HG03097 (cell line): ENCODE results near the gene DDIT3.

Source experiments
- ATAC-seq: cut with Tn5 transposase; IDR thresholded peaks from one replicate; pipeline ENCODE4 v1.9.1; 2021; ENCODE audit not compliant: unreplicated experiment, low FRiP score

Gene DDIT3

DNA sequence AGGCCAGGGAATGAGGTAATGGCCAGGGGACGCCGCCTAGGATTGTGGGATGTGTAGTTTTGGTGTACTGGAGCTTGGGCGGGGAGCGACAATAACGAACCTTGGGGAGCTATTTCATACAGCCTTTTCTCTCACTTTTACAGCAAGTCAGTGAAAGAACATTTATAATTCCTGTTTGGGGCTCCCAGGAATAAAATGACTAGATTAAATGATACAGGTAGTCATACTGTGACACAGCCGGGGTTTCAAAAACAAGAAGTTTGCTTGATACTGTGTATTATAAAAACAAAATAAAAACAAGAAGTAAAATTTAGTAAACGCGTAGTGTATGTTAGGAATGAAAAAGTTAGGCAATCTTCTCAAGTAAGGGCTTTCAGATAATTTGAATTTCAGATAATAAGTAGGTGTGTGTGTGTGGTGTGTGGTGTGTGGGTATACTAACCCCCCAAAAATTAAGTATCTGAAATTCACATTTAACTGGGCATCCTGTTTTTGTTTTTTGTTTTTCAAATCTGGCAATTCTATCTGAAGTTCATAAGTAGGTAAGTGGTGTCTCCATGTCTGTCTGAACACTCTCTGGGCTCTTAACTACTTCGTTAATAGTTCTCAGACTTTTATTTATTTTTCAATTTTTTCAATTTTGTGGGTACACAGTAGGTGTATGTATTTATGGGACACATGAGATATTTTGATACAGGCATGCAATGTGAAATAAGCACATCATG, 27.1 kb upstream of the DDIT3 start:
- no peak for ATAC-seq

DNA sequence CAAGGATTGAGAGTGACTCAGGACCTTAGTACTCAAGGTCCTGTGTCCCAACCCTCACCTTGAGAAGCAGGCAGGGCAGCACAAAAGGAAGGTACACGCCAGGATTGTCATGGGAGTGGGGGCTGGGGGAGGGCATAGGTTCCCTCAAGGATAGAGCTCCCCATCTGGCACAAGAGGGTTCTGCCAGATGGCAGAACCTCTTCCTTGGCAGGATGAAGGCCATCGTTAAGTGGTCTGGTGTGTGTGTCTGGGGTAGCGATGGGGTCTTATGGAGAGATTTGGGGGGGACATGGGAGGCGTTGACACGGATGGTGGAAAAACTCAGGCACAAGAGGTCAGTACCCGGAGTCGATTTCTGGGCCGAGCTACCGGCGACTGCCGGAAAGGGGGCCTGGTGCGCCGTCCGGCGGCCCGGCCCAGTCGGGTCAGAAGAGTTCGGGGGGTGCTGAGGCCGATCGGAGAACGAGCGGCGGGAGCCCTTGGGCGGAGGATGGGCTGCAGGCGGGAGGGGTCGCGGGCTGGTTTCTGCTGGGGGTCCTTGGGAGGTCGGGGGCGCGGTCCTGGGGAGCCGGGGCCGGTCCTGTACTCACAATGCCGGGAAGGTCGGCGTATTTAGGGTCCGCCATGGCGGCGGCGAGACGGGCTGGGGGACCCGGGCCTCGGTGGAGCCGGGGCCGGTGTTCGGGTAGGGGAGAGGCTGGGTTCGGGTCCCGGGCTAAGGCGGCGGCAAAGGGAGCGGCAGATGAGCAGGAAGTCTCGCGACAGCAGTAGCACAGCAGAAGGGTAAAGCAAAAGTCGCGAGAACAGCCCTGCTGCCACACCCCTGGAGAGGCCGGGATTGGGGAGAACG, 26.3 kb upstream of the DDIT3 start, which contains the start of gene DCTN2:
TSS of gene DCTN2 (minus strand) at position 755 of the 850 bp plus-strand sequence. CDS start at position 626, 129 bp downstream.
- peak; percentile 95 for ATAC-seq

DNA sequence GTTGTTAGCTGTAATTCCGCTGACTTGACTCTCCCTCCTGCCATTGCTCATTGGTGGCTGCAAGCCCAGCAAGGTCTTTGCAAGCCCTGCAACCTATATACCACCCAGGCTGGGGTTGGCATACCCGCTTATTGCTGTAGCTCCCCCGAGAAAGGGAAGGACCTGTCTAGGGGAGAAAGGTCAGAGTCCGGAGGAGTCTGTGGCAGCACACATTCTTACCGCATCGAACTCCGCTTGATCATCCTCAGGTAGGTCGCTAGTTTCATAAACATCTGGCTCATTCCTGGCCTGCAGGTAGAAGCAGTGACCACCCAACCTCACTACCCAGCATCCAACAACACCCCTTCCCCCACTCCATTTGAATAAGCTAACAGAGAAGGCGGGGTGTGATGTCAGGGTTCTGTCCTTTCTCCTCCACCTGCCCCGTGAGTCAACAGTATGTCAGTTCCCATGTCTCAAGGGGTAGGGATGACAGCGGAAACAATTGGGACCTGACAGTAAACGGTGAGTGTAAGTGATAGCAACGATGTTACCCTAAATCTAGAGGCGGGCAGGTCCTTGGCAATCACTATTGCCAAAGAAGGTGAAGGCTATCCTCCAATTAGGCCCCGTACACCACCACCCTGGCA, 25.6 kb upstream of the DDIT3 start:
- no peak for ATAC-seq

DNA sequence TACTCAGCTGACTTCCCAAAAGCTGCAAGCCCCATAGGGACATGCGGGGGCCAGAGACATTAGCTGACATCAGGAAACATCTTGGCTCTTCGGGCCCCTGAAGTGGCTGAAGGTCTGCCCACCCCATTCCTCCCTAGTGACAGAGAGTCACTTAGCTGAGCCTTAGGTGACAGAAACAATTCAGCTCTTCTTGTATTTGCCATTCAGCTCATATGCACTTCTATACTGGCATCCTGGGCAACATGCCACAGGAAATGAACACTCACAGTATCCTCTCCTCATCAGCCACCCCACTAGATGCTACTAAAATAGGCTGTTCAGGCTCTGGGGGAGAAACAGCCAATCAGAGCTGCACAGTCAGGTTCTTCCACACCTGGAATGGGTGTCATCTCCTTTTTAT, 23.3 kb upstream of the DDIT3 start:
- no peak for ATAC-seq

DNA sequence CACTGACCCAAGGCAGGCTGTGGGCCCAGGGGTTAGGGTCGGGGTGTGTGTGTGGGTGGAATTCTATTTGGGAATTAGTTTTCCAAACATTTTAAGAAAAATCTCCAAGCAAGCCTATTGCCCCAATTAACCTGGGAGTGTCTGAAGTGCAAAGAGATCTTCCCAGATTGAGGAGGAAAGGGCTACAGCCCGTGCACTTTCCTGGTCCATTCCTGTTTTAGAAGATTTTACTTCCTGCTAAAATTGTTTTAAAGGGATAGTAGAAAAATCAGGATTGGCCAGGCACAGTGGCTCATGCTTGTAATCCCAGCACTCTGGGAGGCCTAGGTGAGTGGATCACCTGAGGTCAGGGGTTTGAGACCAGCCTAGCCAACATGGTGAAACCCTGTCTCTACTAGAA, 21.4 kb upstream of the DDIT3 start:
- ATAC-seq, result no peak

DNA sequence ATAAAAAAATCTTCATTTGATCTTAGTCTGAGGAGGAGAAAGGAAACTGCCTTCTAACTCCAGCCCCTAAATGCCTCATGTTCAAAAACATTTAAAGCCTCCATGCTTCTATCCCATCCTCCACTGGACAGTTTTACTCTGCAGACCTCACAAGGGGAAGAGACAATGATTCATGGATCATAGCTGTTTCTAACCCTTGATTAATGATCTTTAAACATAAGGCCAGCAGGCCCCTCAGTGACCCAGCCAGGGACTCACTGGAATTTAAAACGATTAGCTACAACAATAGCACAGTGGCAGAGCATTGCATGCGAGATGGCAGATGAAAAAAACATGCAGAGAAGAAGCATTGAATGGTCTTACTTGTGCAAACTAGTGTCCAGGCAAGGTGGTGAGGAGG, 20.7 kb upstream of the DDIT3 start:
- ATAC-seq, result no peak

DNA sequence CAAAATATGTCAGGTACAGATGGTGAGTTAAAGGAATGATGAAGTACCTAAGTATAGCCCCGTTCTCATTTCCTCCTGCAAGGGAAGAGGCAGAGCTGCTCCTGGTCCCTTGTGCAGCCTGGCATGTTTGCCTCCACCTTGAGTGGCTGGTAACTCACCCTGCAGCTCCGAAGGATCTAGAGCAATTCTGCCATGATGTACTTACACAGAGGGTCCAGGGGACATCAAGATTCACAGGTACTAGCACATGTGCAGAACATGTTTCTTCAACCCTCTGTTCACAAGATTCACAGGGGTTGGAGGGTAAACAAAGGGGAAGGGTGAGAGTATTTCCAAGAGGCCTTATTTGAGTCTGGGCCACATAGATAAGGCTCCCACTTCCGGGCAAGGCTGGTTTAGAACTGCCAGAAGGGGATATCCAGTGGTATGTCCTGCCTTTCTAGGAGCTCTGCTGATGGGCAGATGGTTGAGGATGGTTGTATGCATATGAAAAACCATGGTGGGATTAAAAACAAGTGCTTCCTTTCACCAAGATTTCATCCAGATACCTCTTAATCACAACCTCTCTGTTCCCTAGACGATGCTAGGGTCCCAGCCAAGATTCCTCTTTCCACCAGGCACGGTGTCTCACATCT, 18.9 kb upstream of the DDIT3 start:
- ATAC-seq, result no peak

DNA sequence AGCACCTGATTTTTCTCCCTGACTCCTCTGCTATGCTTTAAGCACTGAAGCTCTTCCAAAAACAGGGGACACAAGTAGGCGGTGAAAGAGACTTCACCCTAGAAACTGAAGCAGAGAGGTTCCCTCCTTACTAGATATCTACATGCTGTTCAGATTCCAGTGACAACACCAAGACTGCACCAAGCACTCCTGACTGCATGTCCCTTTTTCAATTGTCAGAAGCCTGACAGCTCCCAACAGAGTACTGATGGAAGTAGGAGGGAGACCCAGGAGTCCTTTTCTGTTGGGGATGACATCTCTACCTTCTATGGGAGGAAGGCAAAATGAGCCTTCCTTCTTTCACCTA, 16.3 kb upstream of the DDIT3 start:
- ATAC-seq, result no peak

DNA sequence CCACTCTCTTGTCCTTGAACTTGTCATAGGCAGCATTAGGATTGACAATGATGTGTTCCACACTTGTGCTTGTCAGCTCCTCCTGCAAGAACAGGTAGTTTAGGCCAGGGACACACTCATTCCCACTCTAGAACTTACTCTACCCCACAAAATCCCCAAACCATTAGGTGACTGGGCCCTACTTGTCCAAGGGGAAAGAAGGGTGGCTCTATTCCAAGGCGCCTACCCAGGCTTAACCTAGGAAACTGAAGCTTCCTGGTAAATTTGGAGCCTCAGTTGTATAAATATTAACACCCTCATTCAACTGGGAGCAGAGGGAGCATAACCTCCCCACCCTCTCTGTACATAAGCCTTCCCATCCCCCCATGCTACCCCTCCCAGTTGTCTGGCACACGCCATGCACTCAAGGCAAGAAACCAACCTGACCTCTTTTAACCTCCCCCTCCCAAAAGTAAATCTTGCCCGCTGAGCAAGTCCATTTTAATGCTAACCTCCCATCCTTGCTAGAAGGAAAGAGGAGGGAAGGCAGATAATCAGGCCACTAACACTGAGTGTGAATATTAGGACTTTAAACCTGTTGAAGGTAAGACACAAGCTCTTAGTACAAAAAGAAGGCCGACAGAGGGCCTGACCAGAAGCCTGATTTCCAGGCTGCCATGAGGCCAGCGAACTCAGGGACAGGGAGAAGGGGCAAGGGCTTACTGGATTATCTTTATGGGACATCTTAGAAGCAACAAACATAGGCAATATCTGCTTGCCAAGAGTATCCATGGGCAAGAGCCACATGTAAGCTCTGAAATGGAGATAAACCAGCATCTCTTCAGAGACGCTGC, 15.7 kb upstream of the DDIT3 start:
- no peak for ATAC-seq

DNA sequence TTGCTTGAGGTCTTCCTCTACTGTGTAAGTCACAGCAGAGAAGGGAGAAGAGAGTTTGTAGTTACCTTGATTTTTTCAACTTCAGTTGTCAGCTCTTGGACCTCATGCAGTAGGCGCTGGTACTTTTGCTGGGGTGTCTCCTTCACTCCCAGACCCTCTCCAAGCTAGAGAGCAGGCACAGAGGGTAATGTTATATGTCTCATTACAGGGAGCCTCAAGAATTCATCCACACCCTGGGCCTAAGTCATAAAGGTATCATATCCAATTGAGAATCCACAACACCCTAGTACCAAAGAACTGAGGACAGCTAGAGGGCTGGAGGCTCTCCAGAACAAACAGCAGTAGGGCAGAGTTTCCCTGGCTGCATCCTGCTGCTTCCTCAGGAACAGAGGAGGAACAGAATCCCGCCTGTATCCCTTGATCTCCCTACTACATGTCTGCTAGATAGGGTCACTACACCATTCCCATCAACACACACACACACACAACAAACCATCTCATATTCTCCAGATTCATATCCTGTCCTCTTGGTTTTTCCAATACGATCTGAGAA, 14.8 kb upstream of the DDIT3 start:
- ATAC-seq, result no peak

DNA sequence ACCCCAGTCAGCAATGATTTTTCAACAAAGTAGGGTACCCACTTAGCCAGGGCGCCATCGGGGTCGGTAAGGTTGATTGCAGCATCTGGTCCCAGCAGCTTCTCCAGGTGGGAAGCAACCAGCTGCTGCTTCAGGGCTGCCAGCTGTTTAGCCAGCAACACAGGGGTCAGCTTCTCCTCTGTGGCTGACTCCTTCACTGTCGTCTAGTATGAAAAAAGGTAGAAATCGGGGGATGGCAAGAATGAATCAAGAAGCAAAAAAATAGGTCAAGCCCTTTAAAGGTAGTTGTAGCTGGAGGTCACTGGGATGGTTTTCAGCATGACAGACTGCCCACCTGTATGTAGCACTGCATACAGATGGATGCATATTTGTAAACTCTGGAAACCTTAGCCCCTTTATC, 13.9 kb upstream of the DDIT3 start:
- no peak for ATAC-seq

DNA sequence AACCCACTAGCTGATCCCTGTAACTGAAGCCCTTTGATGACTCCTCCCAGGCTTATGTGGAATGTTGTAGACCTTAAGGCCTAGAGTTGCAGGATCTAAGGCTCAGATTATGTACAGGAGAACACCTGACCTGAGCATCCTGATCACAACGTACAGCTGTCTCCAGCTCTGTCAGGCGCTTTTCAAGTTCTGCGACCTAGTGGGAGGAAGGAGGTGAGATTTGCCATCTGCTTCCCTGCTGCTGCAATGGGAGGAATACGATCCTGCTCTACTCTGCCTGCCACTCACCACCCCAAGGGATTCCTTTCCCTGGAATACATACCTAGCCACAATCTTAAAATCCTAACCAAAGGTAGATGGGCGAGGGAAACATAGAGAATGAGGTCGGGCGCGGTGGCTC, 12.8 kb upstream of the DDIT3 start:
- no peak for ATAC-seq

DNA sequence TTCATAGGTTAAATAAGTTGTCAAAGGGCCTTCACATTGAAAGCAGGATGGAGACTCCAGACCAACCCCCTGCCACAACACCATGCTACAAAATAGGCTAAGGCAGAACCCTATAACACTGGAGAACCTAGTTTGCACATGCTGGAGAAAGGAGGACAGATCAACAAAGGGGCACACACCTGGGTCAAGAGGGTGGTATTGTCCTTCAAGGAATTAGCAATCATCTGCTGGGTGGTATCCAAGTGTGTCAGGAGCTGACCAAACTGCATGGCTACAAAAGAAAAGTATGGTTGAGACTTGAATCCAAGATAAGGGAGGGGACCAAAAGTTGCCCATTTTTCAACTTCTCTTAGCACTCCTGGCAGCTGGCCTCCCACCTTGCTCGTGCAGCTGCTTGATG, 11.5 kb upstream of the DDIT3 start:
- no peak for ATAC-seq

DNA sequence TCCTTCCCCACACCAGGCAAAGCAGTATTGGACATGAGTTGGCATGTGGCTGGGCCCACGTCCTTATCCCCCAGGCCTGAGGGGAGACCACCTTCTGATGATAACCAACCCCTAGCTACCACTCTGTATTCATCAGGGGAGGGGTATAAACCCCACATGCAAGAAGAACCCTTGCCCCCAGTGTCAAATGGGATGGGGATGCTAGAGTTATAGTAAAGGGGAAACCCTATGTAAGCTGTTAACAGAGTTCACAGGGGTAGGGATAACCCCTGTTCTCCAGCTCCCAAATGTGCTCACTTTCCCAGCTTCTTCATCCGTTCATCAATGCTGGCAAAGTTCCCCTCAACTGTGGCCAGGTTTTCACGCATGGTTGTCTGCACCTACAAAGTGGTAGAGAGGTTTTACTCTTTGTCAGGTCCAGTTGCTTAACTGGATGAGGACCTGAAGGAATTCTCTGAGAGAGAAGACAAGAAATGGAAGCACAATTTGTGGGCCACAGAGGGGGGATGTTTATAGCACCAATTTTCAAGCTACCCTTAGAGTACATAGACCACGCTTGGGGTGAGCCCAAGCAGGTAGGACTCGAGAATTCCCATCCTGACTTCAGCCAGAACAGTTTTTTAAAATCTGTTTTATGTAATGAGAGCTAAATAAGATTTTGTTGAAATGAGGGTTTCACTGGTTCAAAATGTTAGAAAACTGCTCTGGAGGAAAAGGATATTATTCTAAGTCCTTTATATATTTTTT, 10.3 kb upstream of the DDIT3 start:
- no peak for ATAC-seq

DNA sequence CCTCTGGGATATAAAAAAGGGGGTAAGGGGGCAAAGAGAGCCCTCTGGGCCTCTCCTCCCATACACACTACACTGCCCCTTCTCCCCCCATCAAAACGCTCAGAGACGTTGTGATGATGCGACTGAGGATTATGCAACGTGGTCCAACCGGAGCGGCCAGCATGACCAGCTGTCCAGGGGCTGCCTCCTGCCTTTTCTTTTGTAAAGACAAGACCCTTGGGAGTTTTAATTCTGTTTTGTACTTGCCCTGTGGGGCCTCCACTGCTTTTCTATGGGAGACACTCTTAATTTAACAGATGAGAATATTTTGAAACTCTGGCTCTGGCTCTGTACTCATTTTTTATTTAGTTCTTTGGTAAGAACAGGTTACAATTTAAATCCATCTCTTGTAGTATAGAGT, 9.5 kb upstream of the DDIT3 start:
- ATAC-seq, result no peak

DNA sequence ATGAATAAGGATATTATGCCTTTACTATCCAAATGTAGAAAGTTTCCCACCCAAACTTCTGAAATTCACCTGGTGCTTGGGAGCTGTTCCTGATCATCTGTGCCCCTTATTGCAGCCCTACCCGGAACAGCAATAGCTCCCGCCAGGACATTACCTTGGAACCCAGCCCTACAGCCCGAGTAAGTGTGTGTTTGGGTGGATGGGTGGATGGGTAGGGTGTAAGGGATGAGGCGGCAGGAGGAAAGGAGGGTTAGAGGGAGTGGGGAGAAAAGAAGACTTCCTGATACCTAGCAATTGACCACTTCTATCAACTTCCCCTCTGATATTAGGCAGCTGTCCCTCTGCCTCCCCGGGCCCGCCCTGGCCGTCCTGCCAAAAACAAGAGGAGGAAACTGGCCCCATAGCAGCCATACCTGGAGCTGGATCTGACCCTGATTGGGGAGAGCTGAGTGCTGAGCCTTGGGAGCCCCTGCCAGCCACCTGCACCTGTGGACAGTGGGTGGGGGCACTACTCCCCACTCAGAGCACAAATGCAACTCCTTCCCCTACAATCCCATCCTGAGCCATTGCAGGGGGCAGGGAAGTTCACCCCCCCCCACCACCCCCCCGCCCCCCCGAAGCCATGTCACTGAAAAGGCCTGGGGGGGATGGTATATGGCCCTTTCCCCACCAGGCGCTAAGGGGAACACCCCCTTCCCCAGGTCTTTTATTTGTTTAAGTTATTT, 8.7 kb upstream of the DDIT3 start:
- no peak for ATAC-seq

DNA sequence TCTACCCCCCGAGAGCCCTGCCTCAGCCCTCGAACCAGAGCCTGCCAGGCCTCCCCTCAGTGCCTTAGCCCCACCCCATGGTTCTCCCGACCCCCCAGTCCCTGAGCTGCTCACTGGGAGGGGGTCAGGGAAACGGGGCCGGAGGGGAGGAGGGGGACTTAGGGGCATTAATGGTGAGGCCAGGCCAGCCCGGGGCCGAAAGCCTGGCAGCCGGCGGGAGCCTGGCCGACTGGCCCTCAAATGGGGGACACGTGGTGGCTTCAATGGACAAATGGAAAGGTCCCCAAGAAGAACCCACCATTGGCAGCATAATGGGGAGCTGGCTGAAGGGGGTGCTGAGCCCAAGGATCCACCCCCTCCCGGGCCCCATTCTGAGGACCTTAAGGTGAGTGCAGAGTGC, 7.9 kb upstream of the DDIT3 start:
- no peak for ATAC-seq

DNA sequence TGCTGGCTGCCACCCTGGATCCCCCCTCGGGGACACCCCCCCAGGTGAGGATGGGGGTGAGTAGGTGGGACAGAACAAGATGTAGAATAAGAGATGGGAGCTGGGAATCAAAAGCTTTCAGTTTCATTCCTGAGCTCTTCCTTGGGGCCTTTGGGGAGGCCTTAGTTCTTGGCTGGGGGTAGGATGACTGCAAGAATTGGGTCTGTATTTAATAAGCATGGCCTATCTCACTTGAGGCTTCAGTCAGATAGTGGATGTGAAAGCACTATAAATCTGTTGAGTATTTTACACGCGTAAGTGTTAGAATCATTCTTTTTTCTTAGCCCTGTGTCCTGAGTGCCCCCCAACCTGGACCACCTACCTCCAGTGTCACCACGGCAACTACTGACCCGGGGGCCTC, 6.9 kb upstream of the DDIT3 start:
- no peak for ATAC-seq
